MM.1S (cell line): ENCODE data around the gene PARD3.

Source experiments
- EZH2 ChIP-seq: fragments of 300-600 bp; sonication (generic); optimal IDR thresholded peaks from 2 replicates; pipeline ENCODE3; 2017; ENCODE audit warnings: low read depth, mild to moderate bottlenecking, antibody characterized with exemption, low read length, mixed read lengths
- TF ChIP-seq, protein P1 (sequence below): fragments of 300-600 bp; sonication (generic); IDR thresholded peaks from 2 replicates; pipeline ENCODE4 v1.5.1; 2016; ENCODE audit warnings: antibody characterized with exemption, low read length, mixed read lengths

DNA sequence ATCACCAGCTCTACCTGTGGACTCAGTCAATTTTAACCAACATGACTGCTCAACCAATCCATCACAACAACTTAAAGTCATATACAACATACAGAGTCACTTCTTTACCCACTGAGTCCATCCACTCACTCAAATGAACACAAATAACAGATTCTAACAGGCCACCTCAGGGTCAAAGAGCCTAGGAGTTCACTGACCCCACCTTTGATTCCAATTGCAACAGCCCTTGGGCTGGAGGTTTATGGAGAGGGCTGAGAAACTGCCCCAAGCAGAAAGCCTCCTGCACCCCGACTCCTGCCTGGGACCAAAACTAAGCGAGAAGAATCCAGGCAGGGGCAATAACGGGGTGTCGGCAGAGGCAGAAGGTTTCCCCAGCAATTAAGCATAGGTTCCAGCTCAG, 263.8 kb downstream of the PARD3 start:
- TF ChIP-seq, protein P1, sequence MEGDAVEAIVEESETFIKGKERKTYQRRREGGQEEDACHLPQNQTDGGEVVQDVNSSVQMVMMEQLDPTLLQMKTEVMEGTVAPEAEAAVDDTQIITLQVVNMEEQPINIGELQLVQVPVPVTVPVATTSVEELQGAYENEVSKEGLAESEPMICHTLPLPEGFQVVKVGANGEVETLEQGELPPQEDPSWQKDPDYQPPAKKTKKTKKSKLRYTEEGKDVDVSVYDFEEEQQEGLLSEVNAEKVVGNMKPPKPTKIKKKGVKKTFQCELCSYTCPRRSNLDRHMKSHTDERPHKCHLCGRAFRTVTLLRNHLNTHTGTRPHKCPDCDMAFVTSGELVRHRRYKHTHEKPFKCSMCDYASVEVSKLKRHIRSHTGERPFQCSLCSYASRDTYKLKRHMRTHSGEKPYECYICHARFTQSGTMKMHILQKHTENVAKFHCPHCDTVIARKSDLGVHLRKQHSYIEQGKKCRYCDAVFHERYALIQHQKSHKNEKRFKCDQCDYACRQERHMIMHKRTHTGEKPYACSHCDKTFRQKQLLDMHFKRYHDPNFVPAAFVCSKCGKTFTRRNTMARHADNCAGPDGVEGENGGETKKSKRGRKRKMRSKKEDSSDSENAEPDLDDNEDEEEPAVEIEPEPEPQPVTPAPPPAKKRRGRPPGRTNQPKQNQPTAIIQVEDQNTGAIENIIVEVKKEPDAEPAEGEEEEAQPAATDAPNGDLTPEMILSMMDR, result no peak
- TF ChIP-seq EZH2, result no peak
